Mucosa of rectum (tissue), 2 donors: ENCODE results near the gene R3HDM1.
"Not testable (repeated sequence)": the region's sequence is repeated elsewhere in the genome, so short reads cannot be mapped to it uniquely, and the experiment has no call there.

Experiments used
- H3K27ac ChIP-seq, 2 donors: one replicate each; pipeline ENCODE4 v1.7.0; 2013; ENCODE audit warnings: inconsistent platforms in 2 of 2, low read depth in 2 of 2, low read length in 2 of 2
- H3K27me3 ChIP-seq, 2 donors: one replicate each; pipeline ENCODE4 v1.7.0; 2013; ENCODE audit warnings: low read length in 2 of 2; ENCODE audit not compliant: control insufficient read depth in 2 of 2, insufficient read depth in 2 of 2
- H3K36me3 ChIP-seq, 2 donors: one replicate each; pipeline ENCODE4 v1.7.0; 2013; ENCODE audit warnings: low read length in 2 of 2; ENCODE audit not compliant: control insufficient read depth in 2 of 2, insufficient read depth in 2 of 2
- H3K4me1 ChIP-seq, 2 donors: one replicate each; pipeline ENCODE4 v1.7.0; 2013; ENCODE audit warnings: low read length in 2 of 2, mild to moderate bottlenecking in 1 of 2; ENCODE audit not compliant: control insufficient read depth in 2 of 2, insufficient read depth in 2 of 2
- H3K4me3 ChIP-seq, 2 donors: one replicate each; pipeline ENCODE4 v1.7.0; 2013; ENCODE audit warnings: low read length in 2 of 2
- H3K9ac ChIP-seq, 2 donors: one replicate each; pipeline ENCODE4 v1.7.0; 2013; ENCODE audit warnings: low read length in 2 of 2, low read depth in 1 of 2, mild to moderate bottlenecking in 1 of 2
- H3K9me3 ChIP-seq, 2 donors: one replicate each; pipeline ENCODE4 v1.7.0; 2013; ENCODE audit warnings: low read length in 2 of 2; ENCODE audit not compliant: control insufficient read depth in 2 of 2
- donor health status: healthy.
- donor health status: Normal muscosa, but diverticular disease.

Gene R3HDM1

GRCh38 chr2:135531231-135532197 is at the start of gene R3HDM1:
TSS of gene R3HDM1 (plus strand) at chr2:135531484. CDS start at chr2:135604846, 73,362 bp downstream.
- H3K27me3 ChIP-seq = no peaks in the 10 kb centered on the region
- H3K9ac ChIP-seq = peak within 1 kb of the TSS; percentile 76 to 78
- H3K4me3 ChIP-seq = peak within 1 kb of the TSS; percentile 87 to 92
- peaks cover 9 to 11% of the 10 kb centered on the region in 2 donors for H3K4me1 ChIP-seq
- H3K27ac ChIP-seq = peak within 1 kb of the TSS; percentile 91 to 95
- no peaks in the 10 kb centered on the region for H3K36me3 ChIP-seq
- no peaks in the 10 kb centered on the region for H3K9me3 ChIP-seq

DNA sequence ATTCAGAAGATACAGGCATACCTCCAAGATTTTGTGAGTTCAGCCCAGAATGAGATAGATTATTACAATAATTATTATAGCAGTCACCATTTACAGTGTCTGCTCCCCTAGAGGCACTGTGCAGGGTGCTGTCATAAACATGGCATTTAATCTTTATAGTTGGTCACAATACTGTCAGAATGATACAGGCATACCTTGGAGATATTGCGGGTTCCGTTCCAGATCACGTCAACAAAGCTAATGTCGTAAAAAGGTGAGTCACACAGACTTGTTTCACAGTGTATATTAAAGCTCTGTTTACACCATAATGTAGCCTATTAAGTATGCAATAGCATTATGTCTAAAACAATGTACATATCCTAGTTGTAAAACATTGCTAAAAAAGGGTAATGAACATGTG is 45.8 kb upstream of the R3HDM1 start:
- peaks cover 0 to 4% of the 10 kb centered on the region in 2 donors for H3K9me3 ChIP-seq
- H3K9ac ChIP-seq = no peak overlapping the region
- no peaks in the 10 kb centered on the region for H3K36me3 ChIP-seq
- H3K4me3 ChIP-seq = no peak overlapping the region
- no peak overlapping the region for H3K27ac ChIP-seq
- no peaks in the 10 kb centered on the region for H3K27me3 ChIP-seq
- no peaks in the 10 kb centered on the region for H3K4me1 ChIP-seq

- no peaks in the 10 kb centered on the region for H3K36me3 ChIP-seq
- no peak overlapping the region for H3K4me3 ChIP-seq
- no peaks in the 10 kb centered on the region for H3K4me1 ChIP-seq
- H3K9ac ChIP-seq = no peak overlapping the region
- H3K27me3 ChIP-seq = no peaks in the 10 kb centered on the region
- H3K9me3 ChIP-seq = peaks cover 0 to 4% of the 10 kb centered on the region in 2 donors
- no peak overlapping the region for H3K27ac ChIP-seq
These were observed 40.9 kb upstream of the R3HDM1 start for GRCh38 chr2:135490376-135490775.

- Histone ChIP-seq H3K4me3 (no peak overlapping the region), H3K36me3 (no peaks in the 10 kb centered on the region), H3K27me3 (no peaks in the 10 kb centered on the region), H3K4me1 (no peaks in the 10 kb centered on the region), H3K9me3 (peaks cover 0 to 4% of the 10 kb centered on the region in 2 donors), H3K27ac (no peak overlapping the region), H3K9ac (no peak overlapping the region)
These were observed 36.8 kb upstream of the R3HDM1 start for GRCh38 chr2:135494503-135494902.

GRCh38 chr2:135494917-135495316 is 36.4 kb upstream of the R3HDM1 start:
- Histone ChIP-seq H3K9me3 (peaks cover 4 to 8% of the 10 kb centered on the region in 2 donors), H3K9ac (no peak overlapping the region), H3K4me1 (no peaks in the 10 kb centered on the region), H3K27ac (no peak overlapping the region), H3K36me3 (no peaks in the 10 kb centered on the region), H3K27me3 (no peaks in the 10 kb centered on the region), H3K4me3 (no peak overlapping the region)

DNA sequence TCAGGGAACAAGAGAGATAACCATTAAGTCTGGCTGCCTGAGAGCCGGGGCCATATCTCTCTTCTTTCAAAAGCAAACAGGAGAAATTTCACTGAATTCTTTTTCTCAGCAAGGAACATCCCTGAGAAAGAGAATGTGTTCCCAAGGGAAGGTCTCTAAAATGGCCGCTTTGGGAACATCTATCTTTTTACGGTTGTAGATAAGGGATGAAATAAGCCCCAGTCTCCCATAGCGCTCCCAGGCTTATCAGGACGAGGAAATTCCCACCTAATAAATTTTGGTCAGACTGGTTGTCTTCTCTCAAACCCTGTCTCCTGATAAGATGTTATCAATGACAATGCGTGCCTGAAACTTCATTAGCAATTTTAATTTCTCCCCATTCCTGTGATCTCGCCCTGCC is 32.7 kb upstream of the R3HDM1 start:
- not testable (repeated sequence) for H3K4me1 ChIP-seq, H3K27ac ChIP-seq, H3K9ac ChIP-seq, H3K4me3 ChIP-seq, H3K36me3 ChIP-seq, H3K27me3 ChIP-seq
- peaks cover 5 to 11% of the 10 kb centered on the region in 2 donors for H3K9me3 ChIP-seq

DNA sequence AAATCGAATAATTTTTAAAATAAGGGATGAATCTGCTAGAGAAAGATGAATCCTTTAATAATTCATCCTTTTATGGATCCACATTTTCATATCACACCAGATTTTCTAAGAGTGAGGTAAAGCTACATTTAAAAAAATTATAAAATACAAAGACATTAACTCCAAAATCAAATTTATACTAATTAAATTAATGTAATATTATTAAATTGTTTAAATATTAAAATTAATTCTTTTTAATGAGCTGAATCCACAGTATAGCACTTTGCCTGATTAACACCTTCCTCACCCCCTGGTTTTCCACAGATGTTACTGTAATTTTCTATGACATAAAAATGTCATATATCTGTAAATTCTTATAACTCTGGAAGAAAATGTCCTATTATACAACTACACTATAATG is 26.5 kb upstream of the R3HDM1 start:
- Histone ChIP-seq H3K9me3 (peaks cover 2 to 4% of the 10 kb centered on the region in 2 donors), H3K4me1 (no peaks in the 10 kb centered on the region), H3K27ac (no peak overlapping the region), H3K27me3 (no peaks in the 10 kb centered on the region), H3K36me3 (no peaks in the 10 kb centered on the region), H3K4me3 (no peak overlapping the region), H3K9ac (no peak overlapping the region)

DNA sequence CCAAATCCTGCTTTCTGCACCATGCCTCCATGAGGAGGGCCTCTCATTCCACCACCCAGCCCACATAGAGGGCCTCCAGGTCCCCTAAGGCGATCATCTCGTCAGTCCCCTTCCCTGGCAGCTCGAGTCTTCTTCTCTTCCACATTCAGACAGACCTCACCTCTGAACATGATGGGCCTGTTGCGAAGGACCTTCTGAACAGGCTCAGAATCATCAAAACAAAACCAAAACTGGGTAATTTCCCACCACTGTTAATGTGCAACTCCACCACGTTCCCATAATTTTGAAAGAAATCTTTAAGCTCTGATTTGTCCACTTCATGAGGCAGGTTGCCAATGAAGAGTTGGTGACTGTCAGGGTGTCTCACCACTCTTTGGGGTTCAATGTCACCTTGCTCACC is 20.7 kb upstream of the R3HDM1 start:
- no peak overlapping the region for H3K27ac ChIP-seq
- no peak overlapping the region for H3K9ac ChIP-seq
- H3K36me3 ChIP-seq = no peaks in the 10 kb centered on the region
- H3K9me3 ChIP-seq = no peaks in the 10 kb centered on the region
- no peaks in the 10 kb centered on the region for H3K27me3 ChIP-seq
- no peaks in the 10 kb centered on the region for H3K4me1 ChIP-seq
- H3K4me3 ChIP-seq = no peak overlapping the region

DNA sequence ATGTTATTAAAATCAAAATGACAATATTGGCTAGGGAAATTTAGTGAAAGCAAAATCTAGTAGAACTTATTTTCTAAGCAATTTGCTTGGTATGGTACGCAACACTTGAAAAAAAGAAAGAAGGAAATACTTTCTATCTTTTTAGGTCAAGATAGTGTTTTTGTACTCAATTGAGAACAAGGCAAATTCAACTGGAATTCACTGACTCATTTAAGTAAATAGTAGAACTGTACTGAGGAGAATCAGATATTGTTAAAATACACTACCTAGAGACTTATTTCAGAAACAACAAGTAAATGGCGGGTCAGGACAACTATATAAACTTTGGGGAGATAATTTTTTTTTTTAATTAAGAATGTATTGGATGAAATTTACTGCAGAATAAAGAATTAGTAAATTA is 19.2 kb upstream of the R3HDM1 start:
- Histone ChIP-seq H3K27me3 (no peaks in the 10 kb centered on the region), H3K9ac (no peak overlapping the region), H3K27ac (no peak overlapping the region), H3K4me1 (no peaks in the 10 kb centered on the region), H3K4me3 (no peak overlapping the region), H3K36me3 (no peaks in the 10 kb centered on the region), H3K9me3 (no peaks in the 10 kb centered on the region)

- Histone ChIP-seq H3K4me1 (peaks cover 0 to 11% of the 10 kb centered on the region in 2 donors), H3K36me3 (no peaks in the 10 kb centered on the region), H3K9ac (no peak overlapping the region), H3K9me3 (no peaks in the 10 kb centered on the region), H3K27ac (no peak overlapping the region), H3K4me3 (no peak overlapping the region), H3K27me3 (no peaks in the 10 kb centered on the region)
These were observed 5.5 kb upstream of the R3HDM1 start for GRCh38 chr2:135525786-135526185.
